GM21717 (cell line): ENCODE data around the gene CCDC18.
"Not testable (repeated sequence)": the region's sequence is repeated elsewhere in the genome, so short reads cannot be mapped to it uniquely, and the experiment has no call there.

Experiments
- ATAC-seq: cut with Tn5 transposase; IDR thresholded peaks from one replicate; pipeline ENCODE4 v1.9.1; 2021; ENCODE audit warnings: mild to moderate bottlenecking, moderate library complexity; ENCODE audit not compliant: unreplicated experiment

Gene CCDC18

GRCh38 chr1:93180723-93181613 is at the start of gene CCDC18:
Gene CCDC18, plus strand, starts transcription at chr1:93180724. Its CDS starts 2,638 bp downstream, at chr1:93183362.
- ATAC-seq = peak; percentile 16

GRCh38 chr1:93132638-93133037 is 47.9 kb upstream of the CCDC18 start:
- ATAC-seq = no peak

GRCh38 chr1:93136445-93136844 is 44.1 kb upstream of the CCDC18 start:
- no peak for ATAC-seq

- ATAC-seq = no peak
These were observed 42.8 kb upstream of the CCDC18 start for GRCh38 chr1:93137604-93138292.

- ATAC-seq = no peak
These were observed 40.4 kb upstream of the CCDC18 start for GRCh38 chr1:93140106-93140505.

- no peak for ATAC-seq
These were observed 38.4 kb upstream of the CCDC18 start for GRCh38 chr1:93142161-93142560.

GRCh38 chr1:93143136-93143535 is 37.4 kb upstream of the CCDC18 start:
- ATAC-seq = no peak

GRCh38 chr1:93143769-93144168 is 36.8 kb upstream of the CCDC18 start:
- no peak for ATAC-seq

GRCh38 chr1:93148001-93148400 is 32.5 kb upstream of the CCDC18 start:
- ATAC-seq = no peak

GRCh38 chr1:93150729-93151128 is 29.8 kb upstream of the CCDC18 start:
- no peak for ATAC-seq

- ATAC-seq = no peak
These were observed 29.1 kb upstream of the CCDC18 start for GRCh38 chr1:93151474-93151873.

GRCh38 chr1:93152835-93153234 is 27.7 kb upstream of the CCDC18 start:
- ATAC-seq = no peak

GRCh38 chr1:93154898-93155297 is 25.6 kb upstream of the CCDC18 start:
- no peak for ATAC-seq

- ATAC-seq = no peak
These were observed 25.2 kb upstream of the CCDC18 start for GRCh38 chr1:93155335-93155734.

- no peak for ATAC-seq
These were observed 21.2 kb upstream of the CCDC18 start for GRCh38 chr1:93159337-93159736.

- not testable (repeated sequence) for ATAC-seq
These were observed 17.2 kb upstream of the CCDC18 start for GRCh38 chr1:93163314-93163713.

GRCh38 chr1:93164816-93165215 is 15.7 kb upstream of the CCDC18 start:
- ATAC-seq = no peak

GRCh38 chr1:93165895-93166294 is 14.6 kb upstream of the CCDC18 start:
- not testable (repeated sequence) for ATAC-seq

- ATAC-seq = no peak
These were observed 13.5 kb upstream of the CCDC18 start for GRCh38 chr1:93167006-93167405.

GRCh38 chr1:93170141-93170678 is 10.3 kb upstream of the CCDC18 start:
- ATAC-seq = not testable (repeated sequence)

GRCh38 chr1:93171549-93172034 is 8.9 kb upstream of the CCDC18 start:
- no peak for ATAC-seq

- no peak for ATAC-seq
These were observed 7.7 kb upstream of the CCDC18 start for GRCh38 chr1:93172778-93173177.
